Measurements from ENCODE around the gene ALK. TPM values are rescaled to one million over a fixed set of nuclear protein-coding genes. Genes with fewer than 3 reads are reported as not detected.

The ALK gene
- total and polyA plus RNA-seq, 10 of the 15 experiments (the other 5 are each of a cell fraction or from before 2014, with no cell fraction given) = 0.11 TPM; not detected in 9

- CTCF ChIA-PET = no interaction called here
- Histone ChIP-seq H3K4me3 (no peak overlapping the region), H3K36me3 (ENCODE audit: control insufficient read depth in 2 of 2, insufficient read depth in 2 of 2, low read length in 1 of 2) (no peaks in the 10 kb centered on the region), H3K4me1 (ENCODE audit: control insufficient read depth, insufficient read depth, low read length) (no peaks in the 10 kb centered on the region), H3K79me2 (ENCODE audit: control insufficient read depth, insufficient read depth, low read length) (no peaks in the 10 kb centered on the region), H3K27me3 (replicated peaks in 1 of 2; ENCODE audit: control insufficient read depth in 2 of 2, insufficient read depth in 2 of 2, low read length in 1 of 2) (no peaks in the 10 kb centered on the region), H3K27ac (ENCODE audit: control insufficient read depth, insufficient read depth) (no peak overlapping the region), H3K9me3 (replicated peaks; ENCODE audit: control insufficient read depth, insufficient read depth, low read length) (no peaks in the 10 kb centered on the region; the same call in 2 of the 3 replicates), H4K20me1 (ENCODE audit: control insufficient read depth, insufficient read depth) (no peaks in the 10 kb centered on the region; the same call in 1 of the 2 replicates), H2AFZ (ENCODE audit: control insufficient read depth, low read depth, low read length) (no peak overlapping the region), H3K4me2 (ENCODE audit: control insufficient read depth, insufficient read depth) (no peak overlapping the region), H3K9ac (ENCODE audit: control insufficient read depth, insufficient read depth, low read length) (no peak overlapping the region)
- WGBS (ENCODE audit: insufficient coverage, insufficient replicate concordance, low lambda C conversion rate, missing lambda C conversion rate) = 0% methylated on average over 1 of the region's 1 CpG
- SMC1A ChIA-PET (ENCODE audit: uncharacterized antibody, unreplicated experiment) = no interaction called here
- FAIRE-seq = no peak
- intact Hi-C loops (cut with micrococcal nuclease; ENCODE audit: unreplicated experiment) (no loop called here), in situ Hi-C loops (cut with MboI) (no loop called here)
- POLR2A ChIA-PET = no interaction called here
- no peak for ATAC-seq
- DNase-seq (ENCODE audit: low read depth, low spot score) = no peak
- TF ChIP-seq KAT2A (conservative IDR thresholded peaks at IDR 0.05; ENCODE audit: control insufficient read depth, low read depth, low read length) = no peak
- no peak for TF ChIP-seq BACH1 (IDR thresholded peaks at IDR 0.05; ENCODE audit: borderline replicate concordance)
- TF ChIP-seq, protein P1, sequence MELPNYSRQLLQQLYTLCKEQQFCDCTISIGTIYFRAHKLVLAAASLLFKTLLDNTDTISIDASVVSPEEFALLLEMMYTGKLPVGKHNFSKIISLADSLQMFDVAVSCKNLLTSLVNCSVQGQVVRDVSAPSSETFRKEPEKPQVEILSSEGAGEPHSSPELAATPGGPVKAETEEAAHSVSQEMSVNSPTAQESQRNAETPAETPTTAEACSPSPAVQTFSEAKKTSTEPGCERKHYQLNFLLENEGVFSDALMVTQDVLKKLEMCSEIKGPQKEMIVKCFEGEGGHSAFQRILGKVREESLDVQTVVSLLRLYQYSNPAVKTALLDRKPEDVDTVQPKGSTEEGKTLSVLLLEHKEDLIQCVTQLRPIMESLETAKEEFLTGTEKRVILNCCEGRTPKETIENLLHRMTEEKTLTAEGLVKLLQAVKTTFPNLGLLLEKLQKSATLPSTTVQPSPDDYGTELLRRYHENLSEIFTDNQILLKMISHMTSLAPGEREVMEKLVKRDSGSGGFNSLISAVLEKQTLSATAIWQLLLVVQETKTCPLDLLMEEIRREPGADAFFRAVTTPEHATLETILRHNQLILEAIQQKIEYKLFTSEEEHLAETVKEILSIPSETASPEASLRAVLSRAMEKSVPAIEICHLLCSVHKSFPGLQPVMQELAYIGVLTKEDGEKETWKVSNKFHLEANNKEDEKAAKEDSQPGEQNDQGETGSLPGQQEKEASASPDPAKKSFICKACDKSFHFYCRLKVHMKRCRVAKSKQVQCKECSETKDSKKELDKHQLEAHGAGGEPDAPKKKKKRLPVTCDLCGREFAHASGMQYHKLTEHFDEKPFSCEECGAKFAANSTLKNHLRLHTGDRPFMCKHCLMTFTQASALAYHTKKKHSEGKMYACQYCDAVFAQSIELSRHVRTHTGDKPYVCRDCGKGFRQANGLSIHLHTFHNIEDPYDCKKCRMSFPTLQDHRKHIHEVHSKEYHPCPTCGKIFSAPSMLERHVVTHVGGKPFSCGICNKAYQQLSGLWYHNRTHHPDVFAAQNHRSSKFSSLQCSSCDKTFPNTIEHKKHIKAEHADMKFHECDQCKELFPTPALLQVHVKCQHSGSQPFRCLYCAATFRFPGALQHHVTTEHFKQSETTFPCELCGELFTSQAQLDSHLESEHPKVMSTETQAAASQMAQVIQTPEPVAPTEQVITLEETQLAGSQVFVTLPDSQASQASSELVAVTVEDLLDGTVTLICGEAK (IDR thresholded peaks at IDR 0.05; ENCODE audit: borderline replicate concordance) = no peak
- TF ChIP-seq SIX5 (IDR thresholded peaks at IDR 0.05; ENCODE audit: low read depth, low read length, severe bottlenecking) = no peak
- TF ChIP-seq SMARCA5 (IDR thresholded peaks at IDR 0.05) = no peak
- TF ChIP-seq NFXL1 (IDR thresholded peaks at IDR 0.05; ENCODE audit: borderline replicate concordance) = no peak
- TF ChIP-seq CREB1 (IDR thresholded peaks at IDR 0.05; ENCODE audit: low read depth) = no peak
- no peak for TF ChIP-seq CBX3 (IDR thresholded peaks at IDR 0.05; ENCODE audit: borderline replicate concordance, low read depth)
- no peak for TF ChIP-seq MEF2A (IDR thresholded peaks at IDR 0.05; ENCODE audit: insufficient read depth, low read depth, low read length)
- BruUV-seq (replicated peaks) = no TSS peak
- RAD21 ChIA-PET (ENCODE audit: unreplicated experiment) = no interaction called here
Observed at GRCh38 chr2:29603341-29603740, 318.0 kb downstream of the ALK start.

All from GM12878 (cell line).